ENCODE data around the gene RXFP2.

- TF ChIP-seq HDAC2 (IDR thresholded peaks at IDR 0.05) (no peak), ZNF24 (IDR thresholded peaks at IDR 0.05) (no peak), POLR2AphosphoS5 (IDR thresholded peaks at IDR 0.05; ENCODE audit: low read length) (no peak)
Observed at GRCh38 chr13:31755211-31755610, 15.9 kb downstream of the RXFP2 start.
